Activated T-cell treated with anti-CD3 and anti-CD28 coated beads, Interleukin-2, amount 50 U/mL, for 4 hours (primary cell): ENCODE measurements around the gene ZG16B. TPM values are rescaled to one million over a fixed set of nuclear protein-coding genes. Genes with fewer than 3 reads are reported as not detected.

Experiments
- ATAC-seq, 2 donors: fragments of 200-7000 bp; cut with Tn5 transposase; one replicate each; pipeline ENCODE4 v1.10.0; 2021
- DNase-seq: peaks from one replicate; pipeline ENCODE4 v3.0.0-alpha.2; 2020
- H3K27me3 Mint-ChIP-seq: one replicate; pipeline ENCODE4 v1.8.0; 2021; ENCODE audit warnings: low read depth, mixed read lengths
- H3K36me3 Mint-ChIP-seq: one replicate; pipeline ENCODE4 v1.8.0; 2022; ENCODE audit warnings: mixed read lengths; ENCODE audit not compliant: insufficient read depth
- H3K4me1 Mint-ChIP-seq: one replicate; pipeline ENCODE4 v1.8.0; 2021; ENCODE audit warnings: low read depth, mixed read lengths
- H3K4me3 Mint-ChIP-seq: one replicate; pipeline ENCODE4 v1.8.0; 2021; ENCODE audit warnings: mild to moderate bottlenecking, moderate library complexity, mixed read lengths
- H3K9me3 Mint-ChIP-seq: one replicate; pipeline ENCODE4 v1.8.0; 2021; ENCODE audit warnings: mixed read lengths
- total RNA-seq, 3 donors: library from RNA; stranded (reverse); gene quantifications; one replicate each; pipeline ENCODE4 v1.2.1, GENCODE V29; 2021

The ZG16B gene, protein sequence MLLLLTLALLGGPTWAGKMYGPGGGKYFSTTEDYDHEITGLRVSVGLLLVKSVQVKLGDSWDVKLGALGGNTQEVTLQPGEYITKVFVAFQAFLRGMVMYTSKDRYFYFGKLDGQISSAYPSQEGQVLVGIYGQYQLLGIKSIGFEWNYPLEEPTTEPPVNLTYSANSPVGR
- total RNA-seq, result under 1 TPM in 1 of 3 donors, not detected in 2; 0.33 TPM

DNA sequence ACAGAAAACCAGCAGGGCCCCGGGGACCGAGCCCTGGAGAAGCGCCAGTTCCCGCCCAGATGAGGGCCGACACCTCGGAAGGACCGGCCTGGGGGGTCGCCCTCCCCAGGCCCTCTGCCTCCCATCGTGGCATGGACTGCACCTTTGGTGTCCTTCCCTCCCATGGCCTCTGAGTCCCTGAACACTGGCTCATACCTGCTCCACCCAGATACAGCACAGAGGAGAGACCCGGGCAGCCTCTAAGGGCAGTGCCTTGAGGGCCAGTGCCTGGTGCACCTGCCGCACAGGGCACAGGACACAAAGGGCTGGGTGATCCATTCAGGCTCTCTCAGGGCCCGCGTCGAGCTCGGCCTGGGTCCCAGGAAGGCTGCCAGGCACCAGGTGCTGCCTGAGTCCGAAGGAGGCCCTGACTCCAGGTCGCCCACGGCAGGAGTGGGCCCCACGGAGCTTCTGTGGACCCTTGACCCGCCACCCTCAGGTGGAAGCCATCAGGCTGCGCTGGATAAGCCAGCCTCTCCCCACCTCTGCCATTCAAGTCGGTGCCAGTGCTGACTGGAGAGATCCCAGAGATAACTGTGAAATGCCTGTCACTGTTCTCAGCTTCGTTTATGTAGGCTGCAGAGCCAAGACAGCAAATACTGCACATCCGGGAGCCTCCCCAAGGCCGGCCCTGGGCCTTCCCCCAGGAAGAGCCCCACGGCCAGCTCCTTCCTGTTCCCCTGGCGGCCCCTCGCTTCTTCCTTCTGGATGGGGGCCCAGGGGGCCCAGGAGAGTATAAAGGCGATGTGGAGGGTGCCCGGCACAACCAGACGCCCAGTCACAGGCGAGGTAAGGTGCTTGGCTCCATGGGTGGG lies at the start of gene ZG16B:
Gene ZG16B, plus strand, starts transcription at position 803 of the 854 bp plus-strand sequence. CDS start 139 bp downstream, outside the sequence.
- Mint-ChIP-seq H3K4me3 (no peak within 1 kb of the TSS), H3K4me1 (no peaks in the 10 kb centered on the region), H3K9me3 (no peaks in the 10 kb centered on the region), H3K27me3 (peaks cover 26% of the 10 kb centered on the region), H3K36me3 (no peaks in the 10 kb centered on the region)
- ATAC-seq (peak in 1 of 2 donors; percentile 25), DNase-seq (no peak)

DNA sequence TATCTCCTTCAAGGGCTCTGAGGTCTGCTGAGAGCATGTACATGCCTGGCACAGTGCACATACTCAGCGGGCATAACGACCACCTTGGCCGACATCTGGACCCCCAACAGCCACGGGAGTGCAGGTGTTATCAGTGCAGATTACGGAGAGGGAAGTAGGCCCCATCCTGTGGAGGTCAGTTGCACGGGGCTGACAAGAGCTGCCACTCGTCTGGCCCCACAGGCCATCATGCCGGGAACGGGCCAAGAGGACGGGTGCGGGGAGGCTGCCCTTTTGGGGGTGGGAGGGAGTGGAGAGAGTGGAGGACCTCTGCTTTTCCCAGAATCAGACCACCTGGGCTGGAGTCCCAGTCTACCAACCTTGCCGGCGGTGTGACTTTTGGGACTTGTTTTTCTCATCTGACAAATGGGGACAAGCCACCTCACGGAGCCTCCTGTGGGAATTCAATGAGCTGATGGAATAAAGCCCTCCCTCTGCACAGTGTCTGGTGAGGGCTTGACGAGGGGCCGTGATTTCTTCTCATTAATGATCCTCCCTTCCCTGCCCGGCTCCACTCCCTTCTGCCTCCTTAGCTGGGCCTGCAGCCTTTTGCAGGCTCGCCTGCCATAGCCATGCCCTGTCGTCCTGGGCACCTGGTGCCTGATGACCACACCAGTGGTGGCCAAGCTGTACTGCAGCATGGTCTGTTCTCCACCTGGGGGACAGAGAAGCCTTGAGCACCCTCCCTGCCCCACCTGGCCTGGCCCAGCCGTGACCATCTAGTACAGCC lies 47.3 kb upstream of the ZG16B start:
- DNase-seq, result no peak
- Mint-ChIP-seq H3K36me3 (no peaks in the 10 kb centered on the region), H3K27me3 (peaks cover 2% of the 10 kb centered on the region), H3K4me1 (peaks cover 21% of the 10 kb centered on the region), H3K9me3 (no peaks in the 10 kb centered on the region), H3K4me3 (no peak overlapping the region)
- no peak for ATAC-seq

DNA sequence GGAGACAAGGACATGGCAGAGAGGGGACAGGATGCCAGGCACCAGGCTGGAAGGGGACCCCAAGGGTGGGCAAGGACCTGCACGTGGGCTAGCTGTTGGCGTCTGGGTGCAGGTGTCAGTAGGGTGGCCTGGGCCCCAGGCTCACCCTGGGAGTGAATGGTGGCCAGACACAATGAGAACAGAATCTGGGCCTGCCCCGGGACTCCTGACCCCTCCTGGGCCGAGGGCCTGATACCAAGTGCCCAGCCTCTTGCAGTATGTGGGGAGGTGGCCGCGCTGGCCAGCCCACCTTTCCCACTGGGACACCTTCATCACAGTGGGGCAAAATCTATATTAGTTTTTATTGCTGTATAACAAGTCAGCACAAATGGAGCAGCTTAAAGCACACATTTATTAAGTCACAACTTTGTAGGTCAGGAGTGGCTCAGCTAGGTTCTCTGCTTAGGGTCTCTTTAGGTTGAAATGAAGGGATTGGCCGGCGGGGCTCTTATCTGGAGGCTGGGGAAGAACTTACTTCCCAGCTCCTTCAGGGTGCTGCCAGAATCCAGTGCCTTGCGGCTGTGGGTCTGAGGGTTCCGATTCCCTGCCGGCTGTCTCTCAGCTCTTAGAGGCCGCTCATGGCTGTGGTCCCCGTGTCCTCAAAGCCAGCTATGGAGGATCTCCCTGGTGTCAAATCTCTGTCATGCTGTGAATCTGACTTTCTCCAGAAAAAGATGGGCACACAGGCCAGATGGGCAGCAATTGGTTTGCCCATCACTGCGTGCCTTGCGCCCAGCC lies 46.3 kb upstream of the ZG16B start:
- H3K4me3 Mint-ChIP-seq, result peak overlapping the region; percentile 51
- peaks cover 6% of the 10 kb centered on the region for H3K27me3 Mint-ChIP-seq
- ATAC-seq (no peak), DNase-seq (no peak)
- no peaks in the 10 kb centered on the region for H3K9me3 Mint-ChIP-seq
- H3K36me3 Mint-ChIP-seq, result no peaks in the 10 kb centered on the region
- peaks cover 12% of the 10 kb centered on the region for H3K4me1 Mint-ChIP-seq

DNA sequence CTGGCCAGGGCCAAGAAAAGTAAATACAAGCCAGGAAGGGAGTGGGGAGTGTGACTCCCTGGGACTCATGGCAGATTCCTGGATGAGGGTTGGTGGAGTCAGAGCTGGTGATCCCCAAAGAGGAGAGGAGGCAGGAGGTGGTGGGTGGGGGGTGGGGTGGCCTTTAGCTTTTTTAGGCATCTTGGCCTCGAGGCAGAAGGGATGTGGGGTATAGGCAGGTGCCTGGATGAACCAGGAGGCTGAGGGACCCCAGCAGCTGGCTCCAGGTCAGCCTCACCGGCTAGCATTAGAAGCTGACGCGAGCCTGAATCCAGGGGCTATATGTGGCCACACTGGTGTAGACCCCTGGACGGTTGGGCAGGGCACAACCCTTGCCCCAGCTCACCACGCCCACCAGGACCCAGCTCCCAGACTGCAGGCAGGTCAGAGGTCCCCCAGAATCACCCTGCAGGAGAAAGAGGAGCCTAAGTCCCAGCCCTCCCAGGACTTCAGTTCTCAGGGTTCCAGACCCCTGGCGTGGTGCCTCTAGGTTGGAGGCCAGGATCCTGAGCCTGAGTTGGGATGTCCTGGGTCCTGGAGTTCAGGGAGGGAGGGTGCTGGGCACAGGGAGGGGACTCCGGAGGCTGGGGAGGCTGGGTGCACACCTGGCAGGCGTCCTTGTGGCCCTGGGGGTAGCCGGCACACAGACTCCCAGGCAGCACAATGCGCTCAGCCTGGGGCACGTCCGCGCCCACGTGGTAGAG lies 45.6 kb upstream of the ZG16B start:
- H3K27me3 Mint-ChIP-seq, result peaks cover 8% of the 10 kb centered on the region
- ATAC-seq, result no peak
- H3K36me3 Mint-ChIP-seq, result no peaks in the 10 kb centered on the region
- H3K4me3 Mint-ChIP-seq, result peak overlapping the region; percentile 81
- no peak for DNase-seq
- H3K4me1 Mint-ChIP-seq, result peaks cover 10% of the 10 kb centered on the region
- H3K9me3 Mint-ChIP-seq, result no peaks in the 10 kb centered on the region

DNA sequence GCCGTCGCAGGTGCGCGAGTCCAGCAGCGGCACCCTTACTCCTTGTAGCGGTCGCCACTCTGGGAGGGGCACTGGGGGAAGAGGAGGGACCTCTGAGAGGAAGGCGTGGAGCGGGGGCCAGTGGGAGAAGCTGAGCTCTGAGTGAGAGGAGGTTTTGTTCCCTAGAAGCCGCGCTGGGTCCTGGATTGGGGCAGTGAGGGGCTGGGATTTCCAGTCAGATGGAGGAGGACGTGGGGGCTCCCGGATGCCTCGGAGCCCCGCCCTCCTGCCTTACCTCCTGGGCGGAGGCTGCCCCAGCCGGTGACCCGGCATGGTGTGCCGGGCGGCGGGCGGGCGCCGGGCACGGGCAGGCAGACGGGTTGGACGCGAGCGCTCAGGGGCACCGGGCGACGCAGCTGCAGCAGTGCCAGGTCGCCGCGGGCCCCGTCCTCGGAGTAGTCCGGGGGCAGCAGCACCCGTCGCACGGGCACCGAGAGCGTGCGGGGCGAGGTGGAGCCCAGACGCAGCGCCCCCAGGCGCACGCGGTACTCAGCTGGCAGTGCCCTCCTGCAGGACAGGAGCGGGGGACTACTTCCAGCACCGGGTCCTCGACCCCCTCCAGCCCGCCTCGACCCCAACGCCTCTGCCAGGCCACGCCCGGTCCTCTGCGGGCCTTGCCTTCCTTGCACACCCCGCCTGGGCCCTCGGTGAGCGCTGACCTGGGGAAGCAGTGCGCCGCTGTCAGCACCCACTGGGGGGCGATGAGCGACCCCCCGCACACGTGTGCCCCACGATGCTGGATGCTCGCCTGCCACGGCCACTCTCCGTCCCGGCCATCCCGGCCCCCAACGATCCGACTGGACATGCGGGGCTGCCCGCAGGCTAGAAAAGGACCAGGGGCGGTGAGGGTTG lies 44.8 kb upstream of the ZG16B start:
- ATAC-seq, result peak; percentile 76 to 82

DNA sequence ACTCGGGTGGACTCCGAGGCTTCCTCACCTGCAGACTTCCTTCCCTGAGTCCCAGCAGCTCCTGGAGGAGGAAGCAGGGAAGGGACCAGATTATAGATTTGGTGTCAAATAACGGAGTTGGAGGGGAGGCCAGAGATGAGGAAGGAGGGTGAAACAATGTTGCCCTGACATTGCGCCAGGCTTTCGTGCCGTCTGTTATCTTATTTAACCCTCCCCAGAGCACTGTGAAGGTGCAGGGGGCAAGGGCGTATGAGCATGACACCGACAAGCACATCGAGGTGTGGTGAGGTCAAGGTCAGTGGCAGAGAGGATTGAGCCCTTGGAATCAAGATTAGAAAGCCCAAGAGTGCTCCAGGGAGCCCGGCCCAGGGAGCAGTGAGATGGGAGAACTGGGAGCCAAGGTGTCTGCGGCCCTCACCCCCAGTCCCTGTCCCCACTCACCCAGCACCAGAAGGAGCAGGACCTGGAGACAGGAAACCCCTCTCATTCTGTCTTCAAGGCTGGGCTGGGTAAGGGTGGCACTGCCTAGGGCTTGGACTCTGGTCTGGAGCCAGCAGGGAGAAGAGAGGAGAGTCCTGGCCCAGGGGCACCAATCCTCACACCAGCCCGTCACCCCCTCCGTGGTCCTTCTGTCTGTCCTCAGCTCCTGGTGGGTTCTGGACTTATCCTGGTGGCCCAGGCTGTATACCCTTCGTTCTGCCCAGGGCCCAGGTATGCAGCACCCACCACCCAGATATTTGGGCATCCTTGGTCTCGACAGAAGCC lies 43.9 kb upstream of the ZG16B start:
- H3K9me3 Mint-ChIP-seq, result no peaks in the 10 kb centered on the region
- peaks cover 7% of the 10 kb centered on the region for H3K4me1 Mint-ChIP-seq
- DNase-seq, result no peak
- H3K27me3 Mint-ChIP-seq, result peaks cover 22% of the 10 kb centered on the region
- ATAC-seq, result no peak
- peak overlapping the region; percentile 37 for H3K4me3 Mint-ChIP-seq
- no peaks in the 10 kb centered on the region for H3K36me3 Mint-ChIP-seq

More for the DNA sequence above, 44.8 kb upstream of the ZG16B start:
- Mint-ChIP-seq H3K9me3 (no peaks in the 10 kb centered on the region), H3K4me3 (peak overlapping the region; percentile 81), H3K4me1 (peaks cover 8% of the 10 kb centered on the region), H3K27me3 (peaks cover 14% of the 10 kb centered on the region), H3K36me3 (no peaks in the 10 kb centered on the region)
- DNase-seq, result peak; percentile 30

DNA sequence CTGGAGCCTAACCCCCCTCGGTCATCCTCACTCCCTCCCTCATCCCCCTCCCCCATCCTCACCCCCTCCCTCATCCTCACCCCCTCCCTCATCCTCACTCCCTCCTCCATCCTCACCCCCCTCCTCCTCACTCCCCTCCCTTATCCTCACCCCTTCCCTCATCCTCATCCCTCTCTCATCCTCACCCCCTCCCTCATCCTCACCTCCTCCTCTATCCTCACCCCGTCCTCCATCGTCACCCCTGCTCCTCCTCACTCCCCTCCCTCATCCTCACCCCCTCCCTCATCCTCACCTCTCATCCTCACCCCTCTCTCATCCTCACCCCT lies 43.3 kb upstream of the ZG16B start:
- Mint-ChIP-seq H3K4me3 (no peak overlapping the region), H3K4me1 (peaks cover 7% of the 10 kb centered on the region), H3K27me3 (peaks cover 27% of the 10 kb centered on the region), H3K36me3 (no peaks in the 10 kb centered on the region), H3K9me3 (no peaks in the 10 kb centered on the region)
- ATAC-seq (no peak), DNase-seq (no peak)

DNA sequence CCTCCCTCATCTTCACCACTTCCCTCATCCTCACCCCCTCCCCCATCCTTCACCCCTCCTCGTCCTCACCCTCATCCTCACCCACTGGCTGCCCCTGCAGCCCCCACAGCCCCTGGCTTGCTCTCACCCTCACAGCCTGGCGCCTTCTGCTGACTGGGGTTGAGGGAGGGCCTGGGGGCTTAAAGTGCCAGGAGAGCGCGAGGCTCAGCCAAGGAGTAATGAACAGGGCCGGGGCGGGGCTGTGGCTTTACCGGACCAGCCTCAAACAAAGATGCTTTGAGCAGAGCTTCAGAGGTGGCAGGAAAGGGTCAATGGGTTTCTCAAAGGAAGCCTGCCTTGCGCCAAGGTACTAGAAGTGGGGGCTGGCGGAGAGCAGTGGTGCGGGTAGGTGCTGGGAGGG lies 42.7 kb upstream of the ZG16B start, which contains the start of gene PRSS33:
Gene PRSS33, minus strand, starts transcription at position 155 of the 400 bp plus-strand sequence. CDS start 1,013 bp downstream, outside the sequence.
- H3K9me3 Mint-ChIP-seq, result no peaks in the 10 kb centered on the region
- peaks cover 7% of the 10 kb centered on the region for H3K4me1 Mint-ChIP-seq
- no peaks in the 10 kb centered on the region for H3K36me3 Mint-ChIP-seq
- DNase-seq, result no peak
- peak within 1 kb of the TSS; percentile 33 for H3K4me3 Mint-ChIP-seq
- H3K27me3 Mint-ChIP-seq, result peaks cover 32% of the 10 kb centered on the region
- no peak for ATAC-seq

DNA sequence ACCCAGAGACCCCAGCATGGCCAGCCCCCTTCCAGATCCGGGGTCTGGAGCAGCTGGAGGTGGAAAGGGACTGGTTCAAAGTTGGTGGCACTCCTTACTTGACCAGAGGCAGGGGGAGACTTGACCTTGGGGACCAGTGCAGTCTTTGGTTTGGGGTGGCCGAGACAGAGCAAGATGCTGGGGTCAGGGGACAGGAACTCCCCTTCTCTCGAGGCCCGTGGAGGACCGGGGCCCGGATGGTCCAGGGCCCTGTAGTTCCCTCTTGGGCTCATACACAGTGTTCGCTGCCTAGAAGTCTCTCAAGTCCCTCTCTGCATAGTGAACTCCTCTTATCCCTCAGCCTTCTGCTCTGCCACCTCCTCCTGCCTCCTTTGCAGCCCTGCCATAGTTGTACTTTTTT lies 42.1 kb upstream of the ZG16B start:
- DNase-seq (no peak), ATAC-seq (no peak)
- H3K27me3 Mint-ChIP-seq, result peaks cover 32% of the 10 kb centered on the region
- H3K4me1 Mint-ChIP-seq, result peaks cover 7% of the 10 kb centered on the region
- H3K4me3 Mint-ChIP-seq, result no peak overlapping the region
- H3K9me3 Mint-ChIP-seq, result no peaks in the 10 kb centered on the region
- H3K36me3 Mint-ChIP-seq, result no peaks in the 10 kb centered on the region

DNA sequence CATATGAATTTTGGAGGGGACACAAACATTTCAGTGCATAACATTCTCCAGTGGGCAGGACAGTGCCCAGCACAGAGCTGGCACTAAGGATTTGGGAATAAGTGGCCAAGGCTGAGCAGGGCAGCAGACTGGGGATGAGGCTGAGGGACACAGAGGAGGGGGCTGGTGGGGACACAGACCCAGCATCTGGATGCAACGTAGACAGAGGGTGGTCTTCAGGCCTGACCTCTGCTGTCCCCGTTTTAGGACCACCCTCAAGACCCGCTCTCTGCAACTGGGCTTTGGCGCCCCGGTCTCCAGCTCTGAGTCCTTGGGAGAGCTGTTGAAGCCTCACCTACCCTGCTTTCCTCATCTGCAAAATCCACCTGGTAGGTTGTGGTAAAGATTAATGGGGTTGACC lies 39.5 kb upstream of the ZG16B start:
- Mint-ChIP-seq H3K4me3 (no peak overlapping the region), H3K4me1 (peaks cover 4% of the 10 kb centered on the region), H3K27me3 (peaks cover 39% of the 10 kb centered on the region), H3K9me3 (no peaks in the 10 kb centered on the region), H3K36me3 (no peaks in the 10 kb centered on the region)
- no peak for ATAC-seq
- no peak for DNase-seq

DNA sequence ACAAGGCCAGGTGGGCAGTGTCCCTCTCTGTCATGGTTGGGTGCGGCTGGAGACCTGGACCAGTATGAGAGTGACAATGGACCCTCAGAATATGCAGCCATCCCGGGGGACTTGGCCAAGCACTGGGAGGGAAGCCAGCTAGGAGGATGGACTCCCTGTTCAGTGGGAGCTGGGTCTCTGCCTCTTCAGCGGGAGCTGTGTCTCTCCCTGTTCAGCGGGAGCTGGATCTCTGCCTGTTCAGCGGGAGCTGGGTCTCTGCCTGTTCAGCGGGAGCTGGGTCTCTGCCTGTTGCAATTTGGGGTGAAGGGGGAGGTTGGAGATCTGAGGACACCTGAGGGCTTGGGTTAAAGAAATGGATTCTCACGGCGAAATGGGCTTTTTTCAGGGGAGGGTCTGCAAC lies 38.9 kb upstream of the ZG16B start:
- Mint-ChIP-seq H3K4me1 (peaks cover under 1% of the 10 kb centered on the region), H3K27me3 (peaks cover 39% of the 10 kb centered on the region), H3K36me3 (no peaks in the 10 kb centered on the region), H3K9me3 (no peaks in the 10 kb centered on the region), H3K4me3 (no peak overlapping the region)
- DNase-seq (no peak), ATAC-seq (no peak)

DNA sequence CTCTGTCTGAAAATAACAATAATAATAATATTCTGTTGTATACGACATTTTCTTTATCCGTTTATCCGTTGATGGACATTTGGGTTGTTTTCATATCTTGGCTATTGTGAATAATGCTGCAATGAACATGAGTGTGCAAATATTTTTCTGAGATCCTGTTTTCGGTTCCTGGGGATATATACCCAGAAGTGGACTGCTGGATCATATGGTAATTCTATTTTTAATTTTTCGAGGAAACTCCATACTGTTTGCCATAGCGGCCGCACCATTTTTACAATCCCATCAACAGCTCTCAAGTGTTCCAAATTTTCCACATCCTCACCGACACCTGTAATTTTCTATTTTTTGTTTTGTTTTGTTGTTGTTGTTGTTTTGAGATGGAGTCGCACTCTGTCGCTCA lies 37.2 kb upstream of the ZG16B start:
- H3K27me3 Mint-ChIP-seq, result peaks cover 38% of the 10 kb centered on the region
- no peak for DNase-seq
- H3K4me3 Mint-ChIP-seq, result no peak overlapping the region
- H3K9me3 Mint-ChIP-seq, result no peaks in the 10 kb centered on the region
- ATAC-seq, result no peak
- H3K4me1 Mint-ChIP-seq, result no peaks in the 10 kb centered on the region
- no peaks in the 10 kb centered on the region for H3K36me3 Mint-ChIP-seq
